Activated CD4-positive, alpha-beta T cell treated with anti-CD3 and anti-CD28 coated beads, Interleukin-2, amount 10 ng/mL, durations not matched to agents 7 days and 5 days (primary cell): ENCODE data around the gene MBD3L2B. TPM values are rescaled to one million over a fixed set of nuclear protein-coding genes. Genes with fewer than 3 reads are reported as not detected.

Experiments
- CTCF ChIA-PET: fragments of 350-600 bp; sonication (Branson Sonifier 250); formaldehyde crosslinking; loops from one replicate; lab custom pipeline; 2021; ENCODE audit warnings: antibody characterized with exemption; lab: Charles Lee
- POLR2A ChIA-PET: fragments of 350-600 bp; sonication (Branson Sonifier 250); formaldehyde crosslinking; loops from one replicate; lab custom pipeline; 2021; ENCODE audit warnings: antibody characterized with exemption; lab: Charles Lee
- DNase-seq: peaks from one replicate; pipeline ENCODE4 v3.0.0-alpha.2; 2020
- H3K27ac Mint-ChIP-seq: one replicate; pipeline ENCODE4 v1.8.0; 2021; ENCODE audit warnings: mild to moderate bottlenecking, moderate library complexity, mixed read lengths
- H3K27me3 Mint-ChIP-seq: one replicate; pipeline ENCODE4 v1.8.0; 2021; ENCODE audit warnings: mixed read lengths
- H3K36me3 Mint-ChIP-seq: one replicate; pipeline ENCODE4 v1.8.0; 2021; ENCODE audit warnings: low read depth, mixed read lengths
- H3K4me1 Mint-ChIP-seq: one replicate; pipeline ENCODE4 v1.8.0; 2021; ENCODE audit warnings: mixed read lengths
- H3K4me3 Mint-ChIP-seq: one replicate; pipeline ENCODE4 v1.8.0; 2021; ENCODE audit warnings: mild to moderate bottlenecking, moderate library complexity, mixed read lengths
- H3K9me3 Mint-ChIP-seq: one replicate; pipeline ENCODE4 v1.8.0; 2021; ENCODE audit warnings: mixed read lengths
- total RNA-seq, 2 experiments: library from RNA; stranded (reverse); gene quantifications; one replicate each; pipeline ENCODE4 v1.2.3, GENCODE V29; 2021

MBD3L2B gene
- total RNA-seq, 2 experiments from 2014 or later: not detected

- CTCF ChIA-PET: interaction anchor here (0.8 kb wide), 1 partner anchor 99 kb away, joined by 3 read pairs; the partner anchor contains the start of gene ZNF557
- no peaks in the 10 kb centered on the region for H3K27me3 Mint-ChIP-seq
- POLR2A ChIA-PET: no interaction called here
- no peak for DNase-seq
- no peak overlapping the region for H3K27ac Mint-ChIP-seq
- H3K36me3 Mint-ChIP-seq: no peaks in the 10 kb centered on the region
- H3K9me3 Mint-ChIP-seq: peaks cover 2% of the 10 kb centered on the region
- no peak overlapping the region for H3K4me3 Mint-ChIP-seq
- peaks cover 7% of the 10 kb centered on the region for H3K4me1 Mint-ChIP-seq
Observed at GRCh38 chr19:6970443-6970842, 50.8 kb downstream of the MBD3L2B start.

GRCh38 chr19:6970021-6970420 is 51.2 kb downstream of the MBD3L2B start:
- Mint-ChIP-seq H3K27me3 (no peaks in the 10 kb centered on the region), H3K36me3 (no peaks in the 10 kb centered on the region), H3K4me3 (no peak overlapping the region), H3K4me1 (peaks cover 7% of the 10 kb centered on the region), H3K9me3 (peaks cover 2% of the 10 kb centered on the region), H3K27ac (no peak overlapping the region)
- no peak for DNase-seq
- CTCF ChIA-PET: interaction anchor here (0.8 kb wide), 1 partner anchor 99 kb away, joined by 3 read pairs; the partner anchor contains the start of gene ZNF557
- POLR2A ChIA-PET: no interaction called here

- no peaks in the 10 kb centered on the region for H3K27me3 Mint-ChIP-seq
- no peak overlapping the region for H3K27ac Mint-ChIP-seq
- ChIA-PET CTCF (interaction anchor here (0.8 kb wide), 1 partner anchor 100 kb away, joined by 3 read pairs; the partner anchor contains the start of gene ZNF557), POLR2A (no interaction called here)
- peaks cover 2% of the 10 kb centered on the region for H3K9me3 Mint-ChIP-seq
- peaks cover 7% of the 10 kb centered on the region for H3K4me1 Mint-ChIP-seq
- no peak overlapping the region for H3K4me3 Mint-ChIP-seq
- no peaks in the 10 kb centered on the region for H3K36me3 Mint-ChIP-seq
- no peak for DNase-seq
Observed at GRCh38 chr19:6969490-6969889, 51.7 kb downstream of the MBD3L2B start.

Other genes starting within 250 kb of the MBD3L2B start
- gene VAV1, start 248.7 kb downstream of the MBD3L2B start, total RNA-seq: 100 to 1,000 TPM; 123 to 132 TPM
- gene ADGRE1, start 133.9 kb downstream of the MBD3L2B start, total RNA-seq: 1 to 10 TPM; 1.2 to 1.5 TPM
- not detected for gene MBD3L5, start 9.1 kb upstream of the MBD3L2B start, total RNA-seq
- gene MBD3L4, start 18.7 kb upstream of the MBD3L2B start, total RNA-seq: not detected
- gene MBD3L2, start 27.9 kb upstream of the MBD3L2B start, total RNA-seq: not detected
- not detected for gene MBD3L3, start 37.2 kb upstream of the MBD3L2B start, total RNA-seq
- 10 to 100 TPM; 19.3 to 20.7 TPM for gene ZNF557, start 48.3 kb upstream of the MBD3L2B start, total RNA-seq